ENCODE data around the gene TAT. TPM values are rescaled to one million over a fixed set of nuclear protein-coding genes. Genes with fewer than 3 reads are reported as not detected.

The TAT gene
- total and polyA plus RNA-seq, 12 donors = 0.03 to 1.3 (median 0.16) TPM; not detected in 4

DNA sequence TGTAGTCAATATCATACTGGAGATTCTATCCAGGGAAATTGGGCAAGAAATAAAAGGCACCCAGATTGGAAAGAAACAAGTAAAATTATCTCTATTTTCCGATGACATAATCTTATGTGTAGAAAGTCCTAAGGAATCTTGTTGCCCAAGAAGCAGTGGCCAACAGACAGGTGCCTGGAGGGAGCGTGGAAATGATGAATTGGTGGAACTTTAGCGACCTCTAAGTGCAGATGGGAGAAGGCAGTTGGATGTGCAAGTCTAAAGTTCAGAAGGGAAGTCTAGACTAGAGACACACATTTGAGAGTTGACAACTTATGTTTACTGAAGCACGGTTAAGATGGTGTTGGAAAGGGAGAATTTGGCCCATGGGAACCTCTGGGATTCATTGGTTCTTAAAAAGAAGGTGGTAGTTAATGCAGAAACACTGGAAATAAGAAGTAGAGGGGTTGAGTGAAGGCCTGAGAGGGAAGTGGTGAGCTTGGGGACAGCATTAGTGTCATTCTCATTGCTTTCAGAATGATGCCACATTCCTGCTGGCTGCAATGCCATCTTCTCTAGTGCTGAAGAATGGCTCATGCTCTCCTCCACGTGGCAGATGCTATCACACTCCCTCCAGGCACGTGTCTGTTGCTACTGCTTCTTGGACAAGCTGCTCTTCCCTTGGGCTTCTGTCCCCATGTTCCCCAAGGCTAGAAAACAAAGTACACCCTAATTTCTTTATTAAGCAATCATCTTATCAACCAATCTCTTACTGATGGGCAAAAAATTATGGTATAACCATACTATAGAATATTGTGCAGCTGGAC lies 24.0 kb downstream of the TAT start:
- DNase-seq = no peak
- H3K4me1 ChIP-seq (replicated peaks in 1 of 2) = no peaks in the 10 kb centered on the region
- no peak overlapping the region for H3K27ac ChIP-seq
- H3K27me3 ChIP-seq = no peaks in the 10 kb centered on the region
- H3K4me3 ChIP-seq = no peak overlapping the region
- intact Hi-C loops (cut with DNase I) = no loop called here
- 49 to 58% (median 53%) methylated on average over 6 of the region's 6 CpGs for WGBS, 4 donors
- H3K9me3 ChIP-seq (replicated peaks in 1 of 3) = no peaks in the 10 kb centered on the region
- H3K36me3 ChIP-seq (replicated peaks in 1 of 2) = no peaks in the 10 kb centered on the region
- TF ChIP-seq POLR2A (IDR thresholded peaks at IDR 0.05) = no peak
- TF ChIP-seq, protein P1, sequence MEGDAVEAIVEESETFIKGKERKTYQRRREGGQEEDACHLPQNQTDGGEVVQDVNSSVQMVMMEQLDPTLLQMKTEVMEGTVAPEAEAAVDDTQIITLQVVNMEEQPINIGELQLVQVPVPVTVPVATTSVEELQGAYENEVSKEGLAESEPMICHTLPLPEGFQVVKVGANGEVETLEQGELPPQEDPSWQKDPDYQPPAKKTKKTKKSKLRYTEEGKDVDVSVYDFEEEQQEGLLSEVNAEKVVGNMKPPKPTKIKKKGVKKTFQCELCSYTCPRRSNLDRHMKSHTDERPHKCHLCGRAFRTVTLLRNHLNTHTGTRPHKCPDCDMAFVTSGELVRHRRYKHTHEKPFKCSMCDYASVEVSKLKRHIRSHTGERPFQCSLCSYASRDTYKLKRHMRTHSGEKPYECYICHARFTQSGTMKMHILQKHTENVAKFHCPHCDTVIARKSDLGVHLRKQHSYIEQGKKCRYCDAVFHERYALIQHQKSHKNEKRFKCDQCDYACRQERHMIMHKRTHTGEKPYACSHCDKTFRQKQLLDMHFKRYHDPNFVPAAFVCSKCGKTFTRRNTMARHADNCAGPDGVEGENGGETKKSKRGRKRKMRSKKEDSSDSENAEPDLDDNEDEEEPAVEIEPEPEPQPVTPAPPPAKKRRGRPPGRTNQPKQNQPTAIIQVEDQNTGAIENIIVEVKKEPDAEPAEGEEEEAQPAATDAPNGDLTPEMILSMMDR (IDR thresholded peaks at IDR 0.05) = no peak

DNA sequence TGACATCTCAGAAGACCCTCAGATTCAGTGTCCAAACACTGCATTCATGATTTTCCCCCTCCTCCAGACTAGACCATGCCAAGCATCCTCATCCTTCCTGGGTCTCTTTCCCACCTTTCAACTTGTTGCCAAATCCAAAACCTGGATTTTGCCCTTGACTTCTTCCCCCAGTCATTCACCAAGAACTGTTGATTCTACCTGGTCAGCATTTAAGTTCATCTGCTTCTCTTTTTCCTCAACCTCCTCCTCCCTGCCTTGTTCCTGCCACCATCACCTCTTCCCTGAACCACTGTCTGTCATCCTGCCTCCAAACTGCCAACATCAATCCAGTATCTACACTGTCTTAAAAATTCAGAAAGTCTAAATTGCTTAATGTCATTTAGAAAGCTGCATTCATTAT lies 29.7 kb downstream of the TAT start:
- H3K36me3 ChIP-seq (replicated peaks in 1 of 2) = no peaks in the 10 kb centered on the region
- no peak for TF ChIP-seq POLR2A (IDR thresholded peaks at IDR 0.05)
- TF ChIP-seq, protein P1 (IDR thresholded peaks at IDR 0.05) = no peak
- no peaks in the 10 kb centered on the region for H3K27me3 ChIP-seq
- H3K4me1 ChIP-seq (replicated peaks in 1 of 2) = no peaks in the 10 kb centered on the region
- H3K4me3 ChIP-seq = no peak overlapping the region
- H3K27ac ChIP-seq = no peak overlapping the region
- no peaks in the 10 kb centered on the region for H3K9me3 ChIP-seq (replicated peaks in 1 of 3)
- intact Hi-C loops (cut with DNase I) = no loop called here
- DNase-seq = no peak

DNA sequence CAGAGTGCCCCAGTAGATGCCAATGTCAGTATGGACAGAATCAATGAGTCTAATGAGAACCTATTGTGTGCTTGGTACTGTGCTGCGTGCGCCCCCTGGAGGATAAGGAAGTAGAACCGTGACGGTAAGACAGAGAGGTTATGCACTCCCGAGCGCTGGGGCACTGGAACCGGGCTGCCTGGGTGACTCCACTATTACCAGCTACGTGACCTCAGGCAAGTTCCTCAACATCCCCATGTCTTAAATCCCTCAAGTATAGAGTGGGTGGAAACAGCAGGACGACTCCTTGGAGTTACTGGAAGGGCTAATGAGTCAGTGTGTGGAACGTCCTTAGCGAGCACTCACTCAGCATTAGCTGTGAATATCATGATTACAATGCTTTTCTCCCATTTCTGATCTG lies 34.5 kb downstream of the TAT start:
- Histone ChIP-seq H3K4me1 (replicated peaks in 1 of 2) (no peaks in the 10 kb centered on the region), H3K27ac (no peak overlapping the region), H3K27me3 (no peaks in the 10 kb centered on the region), H3K9me3 (replicated peaks in 1 of 3) (no peaks in the 10 kb centered on the region), H3K36me3 (replicated peaks in 1 of 2) (no peaks in the 10 kb centered on the region), H3K4me3 (no peak overlapping the region)
- peak; percentile 22 to 70 (median 48) for DNase-seq
- intact Hi-C loops (cut with DNase I) = no loop called here
- TF ChIP-seq POLR2A (IDR thresholded peaks at IDR 0.05) = no peak
- TF ChIP-seq, protein P1 (IDR thresholded peaks at IDR 0.05) = peak in 4 of 6 experiments; percentile 23 to 43 (median 36)
- WGBS, 4 donors = 22 to 37% (median 32%) methylated on average over 11 of the region's 11 CpGs

DNA sequence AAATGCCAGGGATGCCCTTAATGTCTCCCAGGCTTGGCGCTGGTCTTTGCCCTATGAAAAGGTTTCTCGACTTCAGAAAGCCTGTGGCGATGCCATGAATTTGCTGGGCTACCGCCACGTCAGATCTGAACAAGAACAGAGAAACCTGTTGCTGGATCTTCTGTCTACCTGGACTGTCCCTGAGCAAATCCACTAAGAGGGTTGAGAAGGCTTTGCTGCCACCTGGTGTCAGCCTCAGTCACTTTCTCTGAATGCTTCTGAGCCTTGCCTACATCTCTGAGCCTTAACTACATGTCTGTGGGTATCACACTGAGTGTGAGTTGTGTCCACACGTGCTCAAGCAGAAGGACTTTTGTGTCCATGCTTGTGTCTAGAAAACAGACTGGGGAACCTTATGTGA lies 39.2 kb downstream of the TAT start:
- 47 to 68% (median 63%) methylated on average over 3 to 6 of the region's 6 CpGs for WGBS, 4 donors
- TF ChIP-seq POLR2A (IDR thresholded peaks at IDR 0.05) = no peak
- TF ChIP-seq, protein P1 (IDR thresholded peaks at IDR 0.05) = peak; percentile 30 to 63 (median 58)
- Histone ChIP-seq H3K4me1 (replicated peaks in 1 of 2) (no peaks in the 10 kb centered on the region), H3K27me3 (no peaks in the 10 kb centered on the region), H3K36me3 (replicated peaks in 1 of 2) (no peaks in the 10 kb centered on the region), H3K9me3 (replicated peaks in 1 of 3) (no peaks in the 10 kb centered on the region), H3K27ac (no peak overlapping the region), H3K4me3 (no peak overlapping the region)
- intact Hi-C loops (cut with DNase I) = no loop called here
- DNase-seq = peak; percentile 43 to 73 (median 53)

All from adrenal gland (tissue), 12 donors.